ENCODE measurements around the gene PSMG1. TPM values are rescaled to one million over a fixed set of nuclear protein-coding genes. Genes with fewer than 3 reads are reported as not detected.
"Not testable (repeated sequence)": the region's sequence is repeated elsewhere in the genome, so short reads cannot be mapped to it uniquely, and the experiment has no call there.

The PSMG1 gene
- total and polyA plus RNA-seq, 2 donors from 2014 or later = 25.9 to 50.8 TPM

- Histone ChIP-seq H3K4me1 (ENCODE audit: control insufficient read depth in 2 of 3, insufficient read depth in 2 of 3, low read depth in 1 of 3, low read length in 3 of 3) (no peaks in the 10 kb centered on the region), H3K36me3 (ENCODE audit: control insufficient read depth in 2 of 3, insufficient read depth in 3 of 3, low read length in 3 of 3) (peaks cover 4 to 8% (median 5%) of the 10 kb centered on the region in 3 donors), H3K9me3 (ENCODE audit: control insufficient read depth in 2 of 3, insufficient read depth in 1 of 3, low read length in 3 of 3) (no peaks in the 10 kb centered on the region), H3K27ac (ENCODE audit: low read depth in 2 of 2, low read length in 2 of 2) (no peak overlapping the region), H3K9ac (ENCODE audit: low read length in 3 of 3) (no peak overlapping the region), H3K27me3 (ENCODE audit: control insufficient read depth, insufficient read depth, low read length) (no peaks in the 10 kb centered on the region), H3K4me3 (ENCODE audit: low read length in 3 of 3) (no peak overlapping the region)
- intact Hi-C loops (cut with DNase I) = no loop called here
- no peak for TF ChIP-seq CTCF (IDR thresholded peaks at IDR 0.05; ENCODE audit: borderline replicate concordance, extremely low read depth, insufficient read depth)
- FAIRE-seq (no peak), DNase-seq (no peak)
Observed at GRCh38 chr21:39221997-39222486, 38.8 kb upstream of the PSMG1 start.

GRCh38 chr21:39221282-39221996 is 38.2 kb upstream of the PSMG1 start:
- Histone ChIP-seq H3K27me3 (ENCODE audit: control insufficient read depth, insufficient read depth, low read length) (no peaks in the 10 kb centered on the region), H3K9me3 (ENCODE audit: control insufficient read depth in 2 of 3, insufficient read depth in 1 of 3, low read length in 3 of 3) (no peaks in the 10 kb centered on the region), H3K27ac (ENCODE audit: low read depth in 2 of 2, low read length in 2 of 2) (no peak overlapping the region), H3K36me3 (ENCODE audit: control insufficient read depth in 2 of 3, insufficient read depth in 3 of 3, low read length in 3 of 3) (peaks cover 2 to 8% (median 5%) of the 10 kb centered on the region in 3 donors), H3K4me1 (ENCODE audit: control insufficient read depth in 2 of 3, insufficient read depth in 2 of 3, low read depth in 1 of 3, low read length in 3 of 3) (no peaks in the 10 kb centered on the region), H3K9ac (ENCODE audit: low read length in 3 of 3) (no peak overlapping the region), H3K4me3 (ENCODE audit: low read length in 3 of 3) (no peak overlapping the region)
- FAIRE-seq (no peak), DNase-seq (no peak)
- intact Hi-C loops (cut with DNase I) = no loop called here
- TF ChIP-seq CTCF (IDR thresholded peaks at IDR 0.05; ENCODE audit: borderline replicate concordance, extremely low read depth, insufficient read depth) = no peak

- H3K27ac ChIP-seq (ENCODE audit: low read depth in 2 of 2, low read length in 2 of 2); H3K4me3 ChIP-seq (ENCODE audit: low read length in 3 of 3); H3K9ac ChIP-seq (ENCODE audit: low read length in 3 of 3); H3K4me1 ChIP-seq (ENCODE audit: control insufficient read depth in 2 of 3, insufficient read depth in 2 of 3, low read depth in 1 of 3, low read length in 3 of 3); DNase-seq; H3K36me3 ChIP-seq (ENCODE audit: control insufficient read depth in 2 of 3, insufficient read depth in 3 of 3, low read length in 3 of 3); H3K27me3 ChIP-seq (ENCODE audit: control insufficient read depth, insufficient read depth, low read length); FAIRE-seq; intact Hi-C loops (cut with DNase I); H3K9me3 ChIP-seq (ENCODE audit: control insufficient read depth in 2 of 3, insufficient read depth in 1 of 3, low read length in 3 of 3): not testable (repeated sequence)
Observed at GRCh38 chr21:39220875-39221274, 37.6 kb upstream of the PSMG1 start.

GRCh38 chr21:39220150-39220549 is 36.9 kb upstream of the PSMG1 start:
- intact Hi-C loops (cut with DNase I) = no loop called here
- Histone ChIP-seq H3K36me3 (ENCODE audit: control insufficient read depth in 2 of 3, insufficient read depth in 3 of 3, low read length in 3 of 3) (peaks cover 2 to 9% (median 8%) of the 10 kb centered on the region in 3 donors), H3K9ac (ENCODE audit: low read length in 3 of 3) (no peak overlapping the region), H3K27me3 (ENCODE audit: control insufficient read depth, insufficient read depth, low read length) (no peaks in the 10 kb centered on the region), H3K4me3 (ENCODE audit: low read length in 3 of 3) (no peak overlapping the region), H3K27ac (ENCODE audit: low read depth in 2 of 2, low read length in 2 of 2) (no peak overlapping the region), H3K4me1 (ENCODE audit: control insufficient read depth in 2 of 3, insufficient read depth in 2 of 3, low read depth in 1 of 3, low read length in 3 of 3) (no peaks in the 10 kb centered on the region), H3K9me3 (ENCODE audit: control insufficient read depth in 2 of 3, insufficient read depth in 1 of 3, low read length in 3 of 3) (no peaks in the 10 kb centered on the region)
- no peak for TF ChIP-seq CTCF (IDR thresholded peaks at IDR 0.05; ENCODE audit: borderline replicate concordance, extremely low read depth, insufficient read depth)
- FAIRE-seq = no peak
- no peak for DNase-seq

All from kidney (tissue), 14 donors.